Suppressor macrophage treated with lipopolysaccharide for 4 hours (primary cell): ENCODE results near the gene WDR48.
A peak's percentile ranks its signal among the peaks of the same experiment; 100 is the strongest.

ENCODE experiments used
- DNase-seq: peaks from one replicate; pipeline ENCODE4 v3.0.0-alpha.2; 2020

Gene WDR48

DNA sequence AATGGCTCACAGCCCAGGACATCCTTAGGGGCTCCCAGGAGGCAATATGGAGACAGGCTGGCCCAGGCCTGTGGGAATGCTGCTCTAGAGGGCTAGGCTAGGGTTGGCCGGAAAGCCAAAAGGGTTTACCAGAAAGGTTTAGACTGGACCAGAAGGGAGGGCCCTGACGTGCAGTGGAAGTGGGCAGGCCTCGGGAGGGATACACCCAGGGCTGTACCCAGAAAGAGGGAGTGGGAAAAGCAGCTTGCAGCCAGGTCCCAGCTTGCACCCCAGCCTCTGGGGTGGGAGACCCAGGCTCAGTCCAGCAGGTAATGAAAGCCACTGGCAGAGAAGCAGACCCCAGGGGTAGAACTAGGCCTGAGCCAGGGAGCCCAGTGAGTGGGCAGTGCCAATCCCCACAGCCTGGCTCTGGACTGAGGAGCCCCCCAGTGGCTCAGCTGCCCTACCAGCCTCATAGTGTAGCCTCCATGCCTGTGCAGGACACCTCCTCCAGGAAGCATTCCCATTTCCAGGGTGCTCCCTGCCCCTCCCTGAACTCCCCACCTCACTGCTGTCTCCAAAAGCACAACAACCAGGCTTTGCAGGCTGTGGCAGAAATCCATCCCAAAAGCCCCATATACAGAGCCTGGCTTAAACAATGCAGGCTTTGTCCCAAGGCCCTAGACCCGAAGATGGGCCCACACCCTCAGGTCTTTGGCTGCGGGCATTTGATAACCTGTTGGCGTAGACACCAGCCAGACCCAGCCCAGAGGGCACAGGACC lies 52.2 kb downstream of the WDR48 start:
- DNase-seq: no peak

DNA sequence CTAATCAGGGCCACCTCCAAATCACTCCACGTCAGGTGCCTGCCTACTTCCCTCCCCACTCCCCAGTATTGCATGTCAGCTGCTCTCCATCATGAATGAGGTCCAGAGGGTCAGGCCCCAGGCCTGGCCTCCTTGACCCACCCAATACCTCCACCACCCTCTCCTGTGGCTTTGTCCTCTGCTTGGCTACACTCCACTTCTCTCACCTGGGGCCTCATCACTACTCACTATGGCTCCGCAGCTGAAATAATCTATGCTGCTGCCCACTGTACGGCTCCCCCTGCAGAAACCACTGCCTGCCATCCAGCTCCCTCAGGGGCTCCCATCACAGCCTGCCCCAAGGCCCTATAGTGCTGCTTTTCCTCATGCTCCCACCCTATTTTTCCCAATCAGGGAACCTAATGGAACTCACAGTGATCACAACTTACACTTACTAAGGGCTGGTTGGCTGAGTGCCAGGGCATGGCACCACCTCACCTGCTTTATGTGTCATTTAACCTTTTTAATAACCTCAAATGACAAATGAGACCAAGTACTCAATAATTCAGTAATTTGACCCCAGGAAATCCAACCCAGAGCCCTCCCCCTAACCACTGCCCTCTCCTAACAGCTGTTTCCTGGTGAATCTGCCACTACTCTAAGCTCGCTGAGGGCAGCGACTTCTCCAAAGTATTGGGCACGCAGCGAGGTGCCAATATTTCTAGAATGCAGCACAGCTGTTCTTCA lies 53.3 kb downstream of the WDR48 start:
- no peak for DNase-seq

DNA sequence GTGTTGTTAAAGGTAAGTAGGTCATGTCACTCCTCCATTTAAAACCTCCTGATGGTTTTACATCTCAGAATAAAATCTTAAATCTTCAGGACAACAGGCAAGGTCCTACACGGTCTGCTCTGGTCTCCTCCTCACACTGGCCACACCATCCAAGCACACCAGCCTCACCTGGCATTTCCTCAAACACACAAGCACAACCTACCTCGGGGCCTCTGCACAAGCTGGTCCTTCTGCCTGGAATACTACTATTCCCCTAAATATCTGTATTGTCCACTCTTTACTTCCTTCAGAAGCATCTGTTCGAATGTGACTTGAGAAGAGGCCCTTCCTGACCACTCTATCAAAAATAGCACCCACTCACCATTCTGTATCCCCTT lies 53.9 kb downstream of the WDR48 start:
- DNase-seq: no peak

DNA sequence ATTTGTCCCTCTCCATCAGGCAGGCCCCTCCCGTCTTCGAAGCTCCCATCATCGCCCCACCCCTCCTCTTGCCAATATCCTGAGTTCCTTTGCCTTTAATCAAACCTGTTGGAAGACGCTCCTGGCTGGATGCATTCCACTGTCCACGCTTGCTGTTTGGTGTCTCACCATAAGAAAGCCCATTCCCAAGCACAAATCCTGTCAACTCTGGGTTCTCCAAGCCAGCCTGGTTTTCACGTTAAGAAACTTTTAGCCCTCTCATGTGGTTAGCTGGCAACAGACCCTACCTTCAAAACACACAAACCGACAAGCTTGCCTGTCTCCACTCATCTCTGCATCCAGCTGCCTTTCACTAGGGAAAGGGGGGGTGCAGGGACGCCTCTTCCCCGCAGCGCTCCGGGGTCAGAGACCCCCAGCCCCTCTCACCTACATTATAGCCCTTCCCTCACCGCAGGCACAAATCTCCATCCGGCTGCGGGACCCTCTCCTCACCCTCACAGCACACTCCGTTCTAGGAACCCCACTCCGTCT lies 54.5 kb downstream of the WDR48 start:
- no peak for DNase-seq

DNA sequence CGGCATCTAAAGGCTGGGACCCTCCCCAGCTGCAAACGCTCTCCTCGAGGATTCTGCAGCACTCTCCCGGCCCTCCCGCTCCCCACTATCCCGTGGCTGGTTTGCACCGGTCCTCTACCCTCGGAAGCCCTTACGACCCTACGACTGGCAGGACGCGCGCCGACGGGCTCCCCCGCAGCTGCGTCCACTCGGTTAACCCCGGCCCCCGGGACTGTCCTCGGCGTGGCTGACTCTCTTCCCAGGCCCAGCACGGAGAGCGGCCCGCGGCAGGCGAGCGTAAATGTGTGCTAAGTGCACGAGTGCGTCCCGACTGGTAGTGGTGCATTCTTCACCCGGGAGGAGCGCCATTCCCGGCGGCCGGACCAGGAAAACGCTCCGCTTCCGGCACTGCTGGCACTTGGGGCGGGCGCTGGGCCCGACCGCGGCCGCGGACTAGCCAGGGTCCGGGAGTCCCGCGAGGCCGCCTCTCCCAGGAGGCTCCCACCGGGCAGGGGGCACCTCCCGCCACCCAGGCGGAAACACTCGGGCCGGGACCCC lies 55.1 kb downstream of the WDR48 start:
- peak; percentile 51 for DNase-seq

DNA sequence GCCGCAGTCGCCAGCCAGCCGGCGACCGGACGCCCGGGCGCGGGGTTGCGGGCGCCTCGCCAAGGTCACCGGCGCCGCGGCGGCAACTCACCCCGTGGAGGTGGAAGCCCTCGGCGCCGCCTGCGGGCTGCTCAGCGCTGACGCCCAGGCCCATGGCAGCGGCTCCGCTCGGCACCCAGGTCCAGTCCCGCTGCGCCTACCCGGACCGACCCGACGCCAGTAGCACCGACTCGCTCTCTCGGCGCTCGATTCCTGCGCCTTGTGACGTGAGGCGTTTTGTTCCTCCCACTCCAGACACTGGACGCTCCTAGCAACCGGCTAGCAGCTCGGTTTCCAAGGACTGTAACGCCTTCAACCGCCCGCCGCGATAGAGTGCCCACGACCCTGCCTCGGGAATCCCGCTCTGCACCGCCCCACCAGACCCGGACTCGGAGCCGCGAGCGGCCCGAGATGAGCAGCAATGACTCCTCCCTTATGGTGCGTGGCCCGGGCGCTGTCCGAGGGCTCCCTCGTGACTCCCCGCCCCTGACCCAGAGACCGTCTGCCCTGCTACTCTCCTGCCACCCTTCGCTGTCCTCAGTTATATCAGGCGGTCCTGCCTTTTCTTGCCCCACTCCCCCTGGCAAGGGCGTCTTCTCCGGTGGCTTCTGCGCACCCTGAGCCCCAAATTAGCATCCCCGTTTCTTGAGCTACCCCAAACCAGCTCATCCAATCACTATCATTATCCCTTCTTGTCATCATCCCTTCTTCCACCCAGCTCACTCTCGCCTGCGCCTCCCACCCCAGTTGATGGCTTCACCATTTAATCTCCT lies 55.8 kb downstream of the WDR48 start, which contains the start of the genes GORASP1 and TTC21A:
TSS of gene GORASP1 (minus strand) at position 240 of the 812 bp plus-strand sequence. CDS start at position 154, 86 bp downstream.
TSS of gene TTC21A (plus strand) at position 293 of the 812 bp plus-strand sequence. CDS start at position 451, 158 bp downstream.
- peak; percentile 88 for DNase-seq

DNA sequence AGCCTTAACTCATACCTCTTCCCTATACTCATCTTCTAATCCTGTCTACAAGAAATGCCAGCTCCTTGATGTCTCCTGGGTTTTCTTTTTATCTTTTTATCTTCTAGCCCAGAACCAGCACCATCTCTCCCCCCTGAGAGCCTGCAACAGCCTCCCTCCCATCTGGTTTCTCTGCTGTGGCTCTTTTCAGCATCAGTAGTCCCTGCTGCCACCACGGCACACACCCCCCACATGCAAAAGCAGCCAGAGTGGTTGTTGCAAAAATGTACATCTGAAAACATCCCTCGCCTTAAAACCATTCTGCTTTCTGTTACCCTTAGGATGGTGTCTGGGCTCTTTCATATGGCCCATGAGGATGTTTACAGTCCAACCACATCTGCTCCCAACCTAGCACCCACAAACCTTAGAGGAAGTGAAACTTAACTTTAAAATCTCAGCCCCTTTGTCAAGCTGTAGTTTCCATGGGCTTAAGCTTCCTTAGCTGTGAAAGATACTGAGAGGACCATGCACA lies 56.4 kb downstream of the WDR48 start:
- DNase-seq: peak; percentile 50

DNA sequence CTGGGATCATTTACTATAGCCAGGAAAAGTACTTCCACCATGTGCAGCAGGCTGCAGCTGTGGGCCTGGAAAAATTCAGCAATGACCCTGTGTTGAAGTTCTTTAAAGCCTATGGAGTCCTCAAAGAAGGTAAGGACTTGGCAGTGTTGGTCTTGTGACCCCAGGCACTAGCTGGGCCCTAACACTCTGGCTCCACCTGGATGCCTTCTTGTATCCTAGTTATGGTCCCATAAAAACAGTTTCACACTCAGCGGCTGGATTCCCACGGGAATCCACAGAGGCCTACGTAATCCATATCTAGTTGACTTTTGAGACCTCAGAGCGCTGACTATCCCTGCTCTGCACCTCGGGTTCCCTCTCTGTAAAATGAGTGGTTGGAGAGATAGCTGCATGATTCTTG lies 57.3 kb downstream of the WDR48 start:
- no peak for DNase-seq

DNA sequence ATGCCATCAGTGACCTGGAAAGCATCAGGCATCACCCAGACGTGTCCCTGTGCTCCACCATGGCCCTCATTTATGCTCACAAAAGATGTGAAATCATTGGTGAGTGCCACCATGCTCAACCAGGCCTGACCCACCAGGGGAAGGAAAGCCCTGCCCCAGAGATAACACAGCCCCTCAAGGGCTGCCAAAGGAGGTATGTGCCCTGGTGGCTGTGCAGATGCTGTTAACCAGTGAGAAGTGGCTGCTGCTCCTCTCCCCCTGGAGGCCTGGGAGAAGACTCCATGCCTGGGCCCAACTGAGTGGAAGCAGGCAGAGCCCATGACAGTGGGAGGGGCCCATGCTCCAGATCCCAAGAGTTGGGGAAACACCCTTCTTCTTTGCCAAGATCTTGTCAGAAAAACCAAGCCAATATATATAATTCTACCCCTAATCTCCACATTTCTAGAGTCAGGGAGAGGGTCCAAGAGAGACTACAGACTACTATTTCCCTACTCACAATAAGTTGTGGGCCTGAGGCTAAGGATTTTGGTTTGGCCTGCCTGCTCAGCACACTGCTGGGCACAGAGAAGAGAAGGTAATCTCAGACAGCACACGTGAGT lies 58.3 kb downstream of the WDR48 start:
- DNase-seq: no peak

DNA sequence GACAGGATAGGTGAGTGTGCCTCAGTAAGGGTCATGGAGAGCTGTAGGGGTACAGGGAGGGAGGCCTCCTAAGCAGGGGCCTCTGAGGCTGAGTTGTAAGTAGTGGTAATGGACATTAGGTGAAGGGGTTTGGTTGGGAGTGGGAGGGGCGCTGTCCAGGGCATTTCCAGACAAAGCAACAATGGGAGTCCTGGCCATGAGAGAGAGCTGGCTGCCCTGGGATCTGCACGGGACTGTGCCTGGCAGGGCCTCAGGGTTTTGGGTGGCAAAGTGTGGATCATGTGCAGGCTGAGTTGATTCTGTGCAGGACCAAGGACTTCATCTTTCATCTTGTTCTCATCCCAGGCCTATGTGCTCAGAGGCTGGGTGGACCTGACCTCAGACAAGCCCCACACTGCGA lies 60.3 kb downstream of the WDR48 start:
- DNase-seq: no peak

DNA sequence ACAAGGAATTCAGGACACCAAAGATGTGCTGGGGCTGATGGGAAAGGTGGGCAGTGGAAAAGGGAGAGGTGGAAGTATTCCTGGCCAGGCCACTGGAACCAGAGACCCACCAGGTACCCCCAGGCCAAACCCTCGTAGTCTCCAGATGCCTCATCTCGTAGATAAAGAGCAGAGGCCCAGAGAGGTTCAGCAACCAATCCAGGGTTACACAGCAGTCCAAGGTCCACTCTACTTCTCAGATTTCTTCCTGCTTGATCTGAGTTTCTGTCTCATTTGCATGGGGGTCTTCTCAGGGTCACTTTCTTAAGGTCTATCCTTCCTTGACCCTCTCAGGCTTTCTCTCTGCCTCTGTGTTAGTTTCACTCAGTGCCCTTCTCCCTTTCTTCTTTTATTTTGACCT lies 60.7 kb downstream of the WDR48 start:
- DNase-seq: no peak

DNA sequence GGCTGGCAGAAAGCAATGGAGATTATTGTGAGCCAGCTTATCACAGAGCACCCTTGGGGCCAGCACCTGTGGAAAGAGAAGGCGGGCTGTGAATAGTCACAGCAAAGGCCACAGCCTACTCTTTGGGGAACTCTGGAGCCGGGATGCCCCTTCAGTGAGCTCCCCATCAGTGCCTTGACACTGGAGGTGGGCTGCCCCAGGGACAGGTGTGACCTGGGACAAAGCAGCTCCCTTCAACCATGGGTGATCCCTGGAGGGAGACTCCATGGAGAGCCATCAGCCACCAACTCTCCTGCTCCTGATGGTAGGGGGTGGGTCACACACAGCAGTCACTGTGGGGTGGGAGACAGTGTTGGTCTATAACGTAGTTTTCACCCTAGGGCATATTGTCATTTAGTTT lies 61.5 kb downstream of the WDR48 start:
- no peak for DNase-seq

DNA sequence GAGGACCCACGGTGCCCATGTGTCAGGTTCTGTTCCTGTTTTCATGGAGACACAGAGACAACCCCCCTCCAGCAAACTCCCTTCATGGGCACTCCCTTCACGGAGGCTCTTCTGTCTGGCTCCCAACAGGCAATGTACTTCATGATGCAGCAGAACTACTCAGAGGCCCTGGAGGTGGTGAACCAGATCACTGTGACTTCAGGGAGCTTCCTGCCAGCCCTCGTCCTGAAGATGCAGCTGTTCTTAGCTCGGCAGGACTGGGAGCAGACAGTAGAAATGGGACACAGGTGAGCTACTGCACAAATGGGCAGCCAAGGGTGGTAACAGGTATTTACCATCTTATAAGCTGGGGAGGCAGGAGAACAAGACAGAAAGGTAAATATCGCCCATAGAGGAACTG lies 62.6 kb downstream of the WDR48 start:
- no peak for DNase-seq

DNA sequence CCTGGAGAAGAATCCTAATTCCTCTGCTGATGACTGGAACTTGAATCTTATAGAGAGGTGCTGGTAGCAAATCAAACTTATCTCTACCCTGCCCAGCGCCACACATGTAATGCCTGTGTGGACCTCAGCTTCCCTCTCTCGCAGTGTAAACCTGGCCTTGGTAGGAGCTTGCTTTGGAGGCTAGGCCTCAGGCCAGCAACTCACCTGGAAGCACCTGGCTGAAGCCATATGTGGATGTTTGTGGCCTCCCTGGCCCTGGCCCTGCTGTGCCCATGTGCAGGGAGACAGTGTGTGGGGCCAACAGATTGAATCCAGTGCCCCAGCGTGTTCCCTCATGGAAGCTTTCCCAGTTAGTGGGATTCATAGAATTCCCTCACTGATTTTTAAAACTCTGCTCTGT lies 64.1 kb downstream of the WDR48 start:
- DNase-seq: no peak

DNA sequence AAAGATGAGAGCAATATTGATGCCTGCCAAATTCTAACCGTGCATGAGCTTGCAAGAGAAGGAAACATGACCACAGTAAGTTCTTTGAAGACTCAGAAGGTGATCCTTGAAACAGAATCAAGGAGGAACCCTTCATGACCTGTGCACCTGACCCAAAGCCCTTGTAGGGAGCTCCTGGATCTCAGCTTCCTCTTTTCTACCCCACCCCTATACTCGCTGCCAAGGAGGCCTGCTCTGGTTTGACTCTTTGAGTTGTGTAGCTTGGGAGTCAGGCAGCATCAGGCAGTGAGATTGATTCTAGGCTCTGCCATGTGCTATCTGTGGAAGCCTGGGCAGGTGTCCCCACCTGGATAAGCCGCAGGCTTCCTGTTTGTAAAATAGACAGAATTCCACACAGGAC lies 66.3 kb downstream of the WDR48 start:
- no peak for DNase-seq

DNA sequence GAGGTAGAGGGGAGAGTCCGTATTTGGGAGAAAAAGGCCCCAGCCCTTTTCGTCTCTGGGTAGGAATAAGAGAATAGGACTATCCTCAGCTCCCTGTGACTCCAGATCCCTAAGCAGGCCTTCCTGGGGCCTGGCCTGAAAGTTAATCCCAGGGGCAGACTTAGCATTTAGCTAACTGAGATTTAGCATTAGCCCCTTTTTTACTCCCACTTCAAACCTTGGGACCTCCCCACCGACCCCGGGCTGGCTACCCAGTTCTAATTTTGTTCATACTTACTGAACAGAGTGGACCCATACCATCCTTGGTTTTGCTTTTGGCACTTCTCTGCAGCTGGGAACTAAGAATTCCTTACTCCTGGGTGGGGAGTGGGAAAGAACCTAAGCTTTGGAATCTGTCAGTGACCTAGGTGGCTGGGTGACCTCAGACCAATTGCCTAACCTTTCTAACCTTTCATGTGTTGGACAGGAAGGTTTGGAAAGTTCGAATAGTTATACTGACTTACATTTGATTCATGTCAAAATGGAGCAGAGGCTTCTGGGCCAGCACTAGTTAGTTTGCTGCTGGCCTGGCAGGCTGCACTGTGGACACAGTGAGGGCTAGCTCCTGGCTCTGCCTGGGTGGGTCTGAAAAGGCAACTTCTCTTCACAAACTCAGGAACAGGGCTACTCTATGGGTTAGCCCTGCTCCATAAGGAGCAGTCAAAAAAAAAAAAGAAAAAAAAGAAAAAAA lies 67.3 kb downstream of the WDR48 start:
- DNase-seq: no peak

DNA sequence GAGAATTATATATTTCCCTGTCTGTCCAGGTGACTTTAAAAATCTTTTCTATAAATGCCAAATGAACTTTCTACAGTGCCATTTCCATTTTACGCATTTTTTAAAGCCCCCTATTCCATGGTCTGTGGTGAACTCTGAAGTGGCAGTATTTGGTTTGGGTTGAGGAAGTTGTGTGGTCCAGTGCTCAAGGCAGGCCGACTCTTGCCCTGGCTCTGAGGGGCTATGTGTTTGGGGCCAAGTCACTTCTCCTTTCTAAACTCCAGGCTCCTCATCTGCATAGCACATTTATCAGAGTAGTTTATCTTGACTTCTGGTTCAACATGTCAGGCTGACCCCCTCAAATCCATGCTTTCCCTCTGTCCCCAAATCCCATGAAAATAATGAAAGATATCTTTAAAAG lies 69.8 kb downstream of the WDR48 start:
- no peak for DNase-seq

DNA sequence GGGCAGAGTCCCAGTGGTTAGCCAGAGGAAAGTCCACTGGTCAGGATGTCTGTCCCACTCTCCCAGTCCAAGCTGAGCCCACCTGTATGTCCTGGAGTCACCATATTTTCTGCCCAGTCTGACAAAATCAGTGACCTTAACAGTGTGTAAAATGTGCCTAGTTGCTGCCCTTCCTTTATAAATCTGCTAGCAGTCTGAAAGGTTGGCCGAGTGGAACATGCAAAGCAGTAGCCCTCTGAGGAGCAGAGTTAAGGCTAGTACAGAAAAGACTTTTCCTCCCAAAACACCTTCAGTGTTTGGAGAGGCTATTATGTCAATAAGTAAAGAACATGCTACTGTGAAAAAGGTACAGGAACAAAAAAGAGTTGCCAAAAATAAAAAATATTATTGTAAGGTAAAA lies 71.0 kb downstream of the WDR48 start:
- no peak for DNase-seq

DNA sequence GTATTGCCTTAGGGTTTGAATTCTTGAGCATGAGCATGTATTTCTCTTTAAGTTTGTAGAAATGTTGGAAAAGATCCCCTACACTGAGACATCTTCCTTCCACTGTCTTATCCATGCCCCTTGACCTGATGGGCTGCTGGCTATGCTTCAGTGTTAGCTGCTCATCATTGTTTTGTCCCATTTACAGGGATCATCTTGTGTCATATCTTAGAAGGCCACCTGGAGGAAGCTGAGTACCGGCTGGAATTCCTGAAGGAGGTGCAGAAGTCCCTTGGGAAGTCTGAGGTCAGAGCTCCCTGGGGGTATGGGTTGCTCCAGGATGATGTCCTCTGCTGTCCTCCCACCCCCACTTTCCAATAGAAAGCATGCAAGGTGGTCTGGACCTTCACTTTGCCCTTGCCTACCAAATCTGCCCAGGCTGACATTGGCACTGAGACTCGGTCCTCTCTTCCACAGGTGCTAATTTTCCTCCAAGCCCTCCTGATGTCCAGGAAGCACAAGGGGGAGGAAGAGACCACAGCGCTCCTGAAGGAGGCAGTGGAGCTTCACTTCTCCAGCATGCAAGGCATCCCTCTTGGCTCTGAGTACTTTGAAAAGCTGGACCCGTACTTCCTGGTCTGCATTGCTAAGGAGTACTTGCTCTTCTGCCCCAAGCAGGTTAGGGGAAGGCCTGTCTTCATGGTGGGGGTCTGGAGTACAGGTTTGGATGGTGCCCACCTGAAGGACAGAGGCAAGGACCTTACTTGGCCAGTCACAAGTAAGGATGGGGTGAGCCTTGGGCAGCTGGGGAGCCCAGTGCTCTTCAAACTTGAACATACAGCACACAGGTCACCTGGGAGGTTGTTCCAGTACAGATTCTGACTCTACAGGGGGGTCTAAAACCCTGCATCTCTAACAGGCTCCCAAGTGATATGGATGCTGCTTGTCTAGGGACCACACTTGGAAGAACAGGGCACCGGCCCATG lies 73.3 kb downstream of the WDR48 start:
- DNase-seq: no peak

DNA sequence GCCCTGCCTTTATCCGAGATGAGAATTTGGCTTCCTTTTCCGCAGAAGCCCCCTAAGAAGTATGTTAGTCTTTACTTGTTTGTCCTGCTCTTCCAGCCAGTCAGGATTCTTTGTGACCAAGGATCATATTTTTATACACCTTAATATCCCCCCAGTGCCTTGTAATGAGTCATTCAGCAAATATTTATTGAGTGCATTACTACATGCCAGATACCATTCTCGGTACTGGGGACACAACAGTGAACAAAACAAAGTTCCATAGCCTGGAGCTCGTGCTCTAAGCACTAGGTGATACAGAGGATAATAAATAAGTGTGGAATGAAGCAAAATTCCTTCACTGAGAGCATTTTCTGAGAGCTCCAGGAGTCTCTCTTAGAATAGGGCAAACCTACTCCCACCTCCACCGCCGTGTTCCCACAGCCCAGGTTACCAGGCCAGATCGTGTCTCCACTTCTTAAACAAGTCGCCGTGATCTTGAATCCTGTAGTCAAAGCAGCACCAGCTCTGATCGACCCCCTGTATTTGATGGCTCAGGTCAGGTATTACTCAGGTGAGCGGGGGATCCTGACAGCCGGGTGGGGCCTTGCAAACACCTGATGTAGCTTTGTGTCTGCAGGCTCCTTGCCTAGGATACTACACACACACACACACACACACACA lies 74.2 kb downstream of the WDR48 start:
- no peak for DNase-seq
